SK-N-SH (cell line): Measurements from ENCODE around the gene CD34. TPM values are rescaled to one million over a fixed set of nuclear protein-coding genes. Genes with fewer than 3 reads are reported as not detected.
A peak's percentile ranks its signal among the peaks of the same experiment; 100 is the strongest.

Experiments used
- CTCF ChIA-PET: fragments of 300-600, 350-600 bp; formaldehyde crosslinking; extraction: SDS; loops from one replicate; lab custom pipeline; 2021; lab: Yijun Ruan, JAX
- POLR2A ChIA-PET: fragments of 350-600 bp; sonication (Branson Sonifier 250); formaldehyde crosslinking; extraction: SDS; loops from one replicate; lab custom pipeline; 2020; ENCODE audit warnings: antibody characterized with exemption, inconsistent platforms; lab: Yijun Ruan, JAX
- DNase-seq: peaks from one replicate; pipeline ENCODE4 v3.0.0; 2012
- H2AFZ ChIP-seq: fragments of 200-600 bp; sonication (generic); 2 replicates; pipeline ENCODE4 v1.8.1; 2016; ENCODE audit warnings: antibody characterized with exemption, mild to moderate bottlenecking, low read depth
- H3F3A ChIP-seq: fragments of 200-600 bp; sonication (generic); replicated peaks from 2 replicates; pipeline ENCODE3; 2016; ENCODE audit warnings: antibody characterized with exemption, mild to moderate bottlenecking; ENCODE audit not compliant: insufficient read depth
- H3K27ac ChIP-seq, 2 experiments: fragments of 200-500 bp in 1 of 2; fragments of 200-600 bp in 1 of 2; sonication (Bioruptor generic) in 1 of 2; sonication (generic), shearing (Covaris generic) in 1 of 2; 2 replicates each; pipeline versions ENCODE4 v1.5.1 to v1.6.1; 2014 to 2016; ENCODE audit warnings: low read depth in 2 of 2, inconsistent platforms in 1 of 2, low read length in 1 of 2, mild to moderate bottlenecking in 1 of 2, mixed read lengths in 1 of 2
- H3K27me3 ChIP-seq: fragments of 200-600 bp; sonication (generic), shearing (Covaris generic); 2 replicates; pipeline ENCODE4 v1.6.1; 2016; ENCODE audit warnings: mixed run types; ENCODE audit not compliant: insufficient read depth
- H3K36me3 ChIP-seq, 2 experiments: fragments of 200-500 bp in 1 of 2; fragments of 200-600 bp in 1 of 2; sonication (Bioruptor generic) in 1 of 2; sonication (generic) in 1 of 2; replicated peaks in 1 of 2; 2 replicates each; pipeline versions ENCODE3 to v1.5.1; 2014 to 2016; ENCODE audit warnings: low read length in 1 of 2, mild to moderate bottlenecking in 1 of 2; ENCODE audit not compliant: insufficient read depth in 2 of 2, control insufficient read depth in 1 of 2
- H3K4me1 ChIP-seq, 2 experiments: fragments of 200-500 bp in 1 of 2; fragments of 200-600 bp in 1 of 2; sonication (Bioruptor generic) in 1 of 2; sonication (generic), shearing (Covaris generic) in 1 of 2; 2 replicates each; pipeline versions ENCODE4 v1.5.1 to v1.6.1; 2014 to 2016; ENCODE audit warnings: low read depth in 1 of 2, low read length in 1 of 2, mixed run types in 1 of 2; ENCODE audit not compliant: insufficient read depth in 2 of 2, control insufficient read depth in 1 of 2
- H3K4me2 ChIP-seq: fragments of 200-600 bp; sonication (generic), shearing (Covaris generic); 2 replicates; pipeline ENCODE4 v1.6.1; 2017; ENCODE audit warnings: mixed run types
- H3K4me3 ChIP-seq, 2 experiments: fragments of 200-500 bp in 1 of 2; fragments of 200-600 bp in 1 of 2; sonication (Bioruptor generic) in 1 of 2; sonication (generic), shearing (Covaris generic) in 1 of 2; 2 replicates each; pipeline versions ENCODE4 v1.5.1 to v1.8.1; 2014 to 2016; ENCODE audit warnings: low read depth in 2 of 2, inconsistent platforms in 1 of 2, low read length in 1 of 2, mild to moderate bottlenecking in 1 of 2, mixed read lengths in 1 of 2, moderate library complexity in 1 of 2
- H3K79me2 ChIP-seq: fragments of 200-600 bp; sonication (generic); 2 replicates; pipeline ENCODE4 v1.8.1; 2017; ENCODE audit warnings: mild to moderate bottlenecking; ENCODE audit not compliant: insufficient read depth
- H3K9ac ChIP-seq: fragments of 200-600 bp; sonication (generic); 2 replicates; pipeline ENCODE4 v1.6.1; 2017; ENCODE audit warnings: mixed run types
- H3K9me2 ChIP-seq: fragments of 200-600 bp; sonication (generic); 2 replicates; pipeline ENCODE4 v1.6.1; 2017; ENCODE audit warnings: mixed run types
- H3K9me3 ChIP-seq: fragments of 200-600 bp; sonication (generic); 2 replicates; pipeline ENCODE4 v1.6.1; 2017; ENCODE audit warnings: mixed run types, mild to moderate bottlenecking, moderate library complexity
- H4K20me1 ChIP-seq: fragments of 200-600 bp; sonication (generic); 2 replicates; pipeline ENCODE4 v1.6.1; 2017; ENCODE audit warnings: mild to moderate bottlenecking, mixed run types; ENCODE audit not compliant: insufficient read depth
- EZH2phosphoT487 ChIP-seq: fragments of 200-600 bp; sonication (generic); IDR thresholded peaks from 2 replicates; pipeline ENCODE4 v1.6.1; 2017; ENCODE audit warnings: low read depth, mixed run types, mild to moderate bottlenecking, antibody characterized with exemption, moderate library complexity, borderline replicate concordance
- FOSL2 ChIP-seq: IDR thresholded peaks from 2 replicates; pipeline ENCODE4 v1.4.0; 2012; ENCODE audit warnings: low read depth, mild to moderate bottlenecking, moderate library complexity, borderline replicate concordance
- FOXM1 ChIP-seq: IDR thresholded peaks from 2 replicates; pipeline ENCODE4 v1.4.0; 2012; ENCODE audit warnings: low read depth, mild to moderate bottlenecking
- GATA2 ChIP-seq: sonication (generic); formaldehyde crosslinking; IDR thresholded peaks from 2 replicates; pipeline ENCODE4 v1.5.0; 2020; ENCODE audit warnings: mild to moderate bottlenecking, missing genetic modification reagents
- NFIC ChIP-seq: IDR thresholded peaks from 2 replicates; pipeline ENCODE4 v1.4.0; 2012; ENCODE audit warnings: borderline replicate concordance
- NRF1 ChIP-seq: IDR thresholded peaks from 2 replicates; pipeline ENCODE4 v1.6.1; 2012; ENCODE audit warnings: low read depth, mild to moderate bottlenecking, low read length
- RAD21 ChIP-seq: IDR thresholded peaks from 2 replicates; pipeline ENCODE4 v1.6.1; 2012; ENCODE audit warnings: mild to moderate bottlenecking, low read length
- RCOR1 ChIP-seq: fragments of 150-350 bp; IDR thresholded peaks from 2 replicates; pipeline ENCODE4 v1.6.1; 2017; ENCODE audit warnings: antibody characterized with exemption, low read length
- RFX5 ChIP-seq: IDR thresholded peaks from 2 replicates; pipeline ENCODE4 v1.6.1; 2012; ENCODE audit warnings: mild to moderate bottlenecking, improper control_type of control experiment, low read length
- RXRA ChIP-seq: IDR thresholded peaks from 2 replicates; pipeline ENCODE4 v1.4.0; 2012; ENCODE audit warnings: low read depth, mild to moderate bottlenecking, borderline replicate concordance
- SIN3A ChIP-seq: IDR thresholded peaks from 2 replicates; pipeline ENCODE4 v1.6.1; 2012; ENCODE audit warnings: low read depth, mild to moderate bottlenecking, low read length, moderate library complexity, borderline replicate concordance
- SMC3 ChIP-seq: IDR thresholded peaks from 2 replicates; pipeline ENCODE4 v1.6.1; 2012; ENCODE audit warnings: low read depth, low read length, improper control_type of control experiment
- TAF1 ChIP-seq: IDR thresholded peaks from 2 replicates; pipeline ENCODE4 v1.6.1; 2012; ENCODE audit warnings: low read depth, mild to moderate bottlenecking, low read length, moderate library complexity, borderline replicate concordance
- WGBS: methylation state at CpG from one replicate; pipeline ENCODE4 v1.1.6; 2017; ENCODE audit warnings: low lambda C conversion rate; 5-methylcytosine and 5-hydroxymethylcytosine counted together
- polyA plus RNA-seq, 3 experiments: library from polyadenylated mRNA; depleted of rRNA; stranded (reverse); fragments of >200 nt; gene quantifications; 2 replicates each; pipeline ENCODE4 v1.2.3, GENCODE V29; 2012
- TF ChIP-seq, protein P1 (sequence below): IDR thresholded peaks from 2 replicates; pipeline ENCODE4 v1.6.1; 2012; ENCODE audit warnings: mild to moderate bottlenecking, low read depth, low read length, moderate library complexity
- TF ChIP-seq, protein P2 (sequence below): IDR thresholded peaks from 2 replicates; pipeline ENCODE4; 2012
- TF ChIP-seq, protein P3 (sequence below): fragments of 200-600 bp; sonication (generic); IDR thresholded peaks from 2 replicates; pipeline ENCODE4 v1.6.1; 2017; ENCODE audit warnings: antibody characterized with exemption, mild to moderate bottlenecking, moderate library complexity
- TF ChIP-seq, protein P4 (sequence below): IDR thresholded peaks from 2 replicates; pipeline ENCODE4 v1.4.0; 2012; ENCODE audit warnings: low read depth, borderline replicate concordance

The CD34 gene
- polyA plus RNA-seq, 1 of the 3 experiments (the other 2 are of a cell fraction), result 0.59 TPM

DNA sequence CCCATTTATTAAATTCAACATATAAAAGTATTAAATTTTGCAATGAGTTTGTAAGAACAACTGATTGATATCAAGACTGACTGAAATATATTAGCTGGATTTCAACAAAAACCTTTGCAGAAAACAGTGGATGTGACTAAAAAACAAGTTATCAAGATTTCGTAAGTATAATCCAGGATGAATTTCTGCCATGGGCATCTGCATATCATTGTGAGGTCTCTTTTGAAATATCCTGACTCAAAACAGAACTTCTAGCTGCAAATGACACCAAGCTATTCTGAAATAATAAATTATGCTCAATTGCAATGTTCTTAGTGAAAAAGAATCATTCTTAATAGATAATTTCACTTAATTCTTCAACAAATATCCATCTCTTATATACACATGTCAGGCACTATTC lies 52.6 kb downstream of the CD34 start:
- no peak overlapping the region for H3K4me2 ChIP-seq
- TF ChIP-seq SIN3A, result no peak
- no peak for TF ChIP-seq RXRA
- TF ChIP-seq EZH2phosphoT487, result no peak
- no peak for TF ChIP-seq FOSL2
- TF ChIP-seq NFIC, result no peak
- TF ChIP-seq, protein P1, sequence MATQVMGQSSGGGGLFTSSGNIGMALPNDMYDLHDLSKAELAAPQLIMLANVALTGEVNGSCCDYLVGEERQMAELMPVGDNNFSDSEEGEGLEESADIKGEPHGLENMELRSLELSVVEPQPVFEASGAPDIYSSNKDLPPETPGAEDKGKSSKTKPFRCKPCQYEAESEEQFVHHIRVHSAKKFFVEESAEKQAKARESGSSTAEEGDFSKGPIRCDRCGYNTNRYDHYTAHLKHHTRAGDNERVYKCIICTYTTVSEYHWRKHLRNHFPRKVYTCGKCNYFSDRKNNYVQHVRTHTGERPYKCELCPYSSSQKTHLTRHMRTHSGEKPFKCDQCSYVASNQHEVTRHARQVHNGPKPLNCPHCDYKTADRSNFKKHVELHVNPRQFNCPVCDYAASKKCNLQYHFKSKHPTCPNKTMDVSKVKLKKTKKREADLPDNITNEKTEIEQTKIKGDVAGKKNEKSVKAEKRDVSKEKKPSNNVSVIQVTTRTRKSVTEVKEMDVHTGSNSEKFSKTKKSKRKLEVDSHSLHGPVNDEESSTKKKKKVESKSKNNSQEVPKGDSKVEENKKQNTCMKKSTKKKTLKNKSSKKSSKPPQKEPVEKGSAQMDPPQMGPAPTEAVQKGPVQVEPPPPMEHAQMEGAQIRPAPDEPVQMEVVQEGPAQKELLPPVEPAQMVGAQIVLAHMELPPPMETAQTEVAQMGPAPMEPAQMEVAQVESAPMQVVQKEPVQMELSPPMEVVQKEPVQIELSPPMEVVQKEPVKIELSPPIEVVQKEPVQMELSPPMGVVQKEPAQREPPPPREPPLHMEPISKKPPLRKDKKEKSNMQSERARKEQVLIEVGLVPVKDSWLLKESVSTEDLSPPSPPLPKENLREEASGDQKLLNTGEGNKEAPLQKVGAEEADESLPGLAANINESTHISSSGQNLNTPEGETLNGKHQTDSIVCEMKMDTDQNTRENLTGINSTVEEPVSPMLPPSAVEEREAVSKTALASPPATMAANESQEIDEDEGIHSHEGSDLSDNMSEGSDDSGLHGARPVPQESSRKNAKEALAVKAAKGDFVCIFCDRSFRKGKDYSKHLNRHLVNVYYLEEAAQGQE, result no peak
- no peak for TF ChIP-seq TAF1
- TF ChIP-seq NRF1, result no peak
- TF ChIP-seq GATA2, result no peak
- TF ChIP-seq SMC3, result no peak
- TF ChIP-seq, protein P2, sequence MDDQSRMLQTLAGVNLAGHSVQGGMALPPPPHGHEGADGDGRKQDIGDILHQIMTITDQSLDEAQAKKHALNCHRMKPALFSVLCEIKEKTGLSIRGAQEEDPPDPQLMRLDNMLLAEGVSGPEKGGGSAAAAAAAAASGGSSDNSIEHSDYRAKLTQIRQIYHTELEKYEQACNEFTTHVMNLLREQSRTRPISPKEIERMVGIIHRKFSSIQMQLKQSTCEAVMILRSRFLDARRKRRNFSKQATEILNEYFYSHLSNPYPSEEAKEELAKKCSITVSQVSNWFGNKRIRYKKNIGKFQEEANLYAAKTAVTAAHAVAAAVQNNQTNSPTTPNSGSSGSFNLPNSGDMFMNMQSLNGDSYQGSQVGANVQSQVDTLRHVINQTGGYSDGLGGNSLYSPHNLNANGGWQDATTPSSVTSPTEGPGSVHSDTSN, result no peak
- no peak for TF ChIP-seq RAD21
- TF ChIP-seq, protein P3, sequence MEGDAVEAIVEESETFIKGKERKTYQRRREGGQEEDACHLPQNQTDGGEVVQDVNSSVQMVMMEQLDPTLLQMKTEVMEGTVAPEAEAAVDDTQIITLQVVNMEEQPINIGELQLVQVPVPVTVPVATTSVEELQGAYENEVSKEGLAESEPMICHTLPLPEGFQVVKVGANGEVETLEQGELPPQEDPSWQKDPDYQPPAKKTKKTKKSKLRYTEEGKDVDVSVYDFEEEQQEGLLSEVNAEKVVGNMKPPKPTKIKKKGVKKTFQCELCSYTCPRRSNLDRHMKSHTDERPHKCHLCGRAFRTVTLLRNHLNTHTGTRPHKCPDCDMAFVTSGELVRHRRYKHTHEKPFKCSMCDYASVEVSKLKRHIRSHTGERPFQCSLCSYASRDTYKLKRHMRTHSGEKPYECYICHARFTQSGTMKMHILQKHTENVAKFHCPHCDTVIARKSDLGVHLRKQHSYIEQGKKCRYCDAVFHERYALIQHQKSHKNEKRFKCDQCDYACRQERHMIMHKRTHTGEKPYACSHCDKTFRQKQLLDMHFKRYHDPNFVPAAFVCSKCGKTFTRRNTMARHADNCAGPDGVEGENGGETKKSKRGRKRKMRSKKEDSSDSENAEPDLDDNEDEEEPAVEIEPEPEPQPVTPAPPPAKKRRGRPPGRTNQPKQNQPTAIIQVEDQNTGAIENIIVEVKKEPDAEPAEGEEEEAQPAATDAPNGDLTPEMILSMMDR, result no peak
- TF ChIP-seq FOXM1, result no peak
- no peak for TF ChIP-seq RFX5
- no peak for TF ChIP-seq RCOR1
- TF ChIP-seq, protein P4, sequence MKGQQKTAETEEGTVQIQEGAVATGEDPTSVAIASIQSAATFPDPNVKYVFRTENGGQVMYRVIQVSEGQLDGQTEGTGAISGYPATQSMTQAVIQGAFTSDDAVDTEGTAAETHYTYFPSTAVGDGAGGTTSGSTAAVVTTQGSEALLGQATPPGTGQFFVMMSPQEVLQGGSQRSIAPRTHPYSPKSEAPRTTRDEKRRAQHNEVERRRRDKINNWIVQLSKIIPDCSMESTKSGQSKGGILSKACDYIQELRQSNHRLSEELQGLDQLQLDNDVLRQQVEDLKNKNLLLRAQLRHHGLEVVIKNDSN, result no peak
- H3K27ac ChIP-seq, result peak overlapping the region in 1 of 2 experiments; percentile 17; a peak in 1 of 4 replicates
- ChIA-PET CTCF (interaction anchor here (0.7 to 1.0 kb wide), 3 partner anchors 10 to 106 kb away, joined by 3 to 4 read pairs (median 3); no protein-coding TSS in a partner anchor), POLR2A (no interaction called here)
- no peaks in the 10 kb centered on the region for H3K27me3 ChIP-seq
- H3K9ac ChIP-seq, result no peak overlapping the region
- no peaks in the 10 kb centered on the region for H3K9me3 ChIP-seq
- no peak overlapping the region for H3K4me3 ChIP-seq
- no peaks in the 10 kb centered on the region for H4K20me1 ChIP-seq
- no peaks in the 10 kb centered on the region for H3F3A ChIP-seq
- no peak overlapping the region for H2AFZ ChIP-seq
- H3K79me2 ChIP-seq, result peaks cover 20% of the 10 kb centered on the region
- peaks cover 0 to 2% of the 10 kb centered on the region in 2 experiments; a peak in 2 of 4 replicates for H3K4me1 ChIP-seq
- WGBS, result 100% methylated on average over 1 of the region's 1 CpG
- peaks cover 0 to 14% of the 10 kb centered on the region in 2 experiments for H3K36me3 ChIP-seq
- H3K9me2 ChIP-seq, result no peaks in the 10 kb centered on the region
- no peak for DNase-seq
